Calu3 (cell line): ENCODE data around the gene TENM4. TPM values are rescaled to one million over a fixed set of nuclear protein-coding genes. Genes with fewer than 3 reads are reported as not detected.

ENCODE experiments used
- BruUV-seq: library from RNA; stranded (reverse); fragments of 400-500 nt; replicated peaks from 2 replicates; lab custom pipeline; 2021; lab: Mats Ljungman, UMichigan
- CTCF ChIA-PET: fragments of 300-600 bp; sonication (Branson Sonifier 250); formaldehyde crosslinking; loops from one replicate; lab custom pipeline; 2022; ENCODE audit warnings: antibody characterized with exemption; lab: Charles Lee
- DNase-seq: peaks from one replicate; pipeline ENCODE4 v3.0.0; 2022
- H3K27ac Mint-ChIP-seq: one replicate; pipeline ENCODE4 v1.8.0; 2022; ENCODE audit warnings: mixed read lengths; ENCODE audit not compliant: unreplicated experiment
- H3K27me3 Mint-ChIP-seq: one replicate; pipeline ENCODE4 v1.8.0; 2022; ENCODE audit warnings: mixed read lengths; ENCODE audit not compliant: unreplicated experiment
- H3K36me3 Mint-ChIP-seq: one replicate; pipeline ENCODE4 v1.8.0; 2022; ENCODE audit warnings: mild to moderate bottlenecking, moderate library complexity, mixed read lengths; ENCODE audit not compliant: insufficient read depth, unreplicated experiment
- H3K4me1 Mint-ChIP-seq: one replicate; pipeline ENCODE4 v1.8.0; 2022; ENCODE audit warnings: mild to moderate bottlenecking, low read depth, mixed read lengths; ENCODE audit not compliant: unreplicated experiment
- H3K4me3 Mint-ChIP-seq: one replicate; pipeline ENCODE4 v1.8.0; 2022; ENCODE audit warnings: mild to moderate bottlenecking, low read depth, moderate library complexity, mixed read lengths; ENCODE audit not compliant: unreplicated experiment
- H3K9me3 Mint-ChIP-seq: one replicate; pipeline ENCODE4 v1.8.0; 2022; ENCODE audit warnings: low read depth, mixed read lengths; ENCODE audit not compliant: unreplicated experiment
- CTCF ChIP-seq: fragments of 200-600 bp; IDR thresholded peaks from one replicate; pipeline ENCODE4 v1.8.0; 2022; ENCODE audit warnings: antibody characterized with exemption; ENCODE audit not compliant: unreplicated experiment
- intact Hi-C: fragments of 100-400 bp; cut with micrococcal nuclease; formaldehyde crosslinking; loops from one replicate; pipeline ENCODE4 v1.10.0; 2022; ENCODE audit not compliant: unreplicated experiment
- total RNA-seq: library from RNA; stranded (reverse); gene quantifications from 2 replicates; pipeline ENCODE4 v1.2.3, GENCODE V29; 2022

The TENM4 gene
- total RNA-seq, 1 experiment from 2014 or later: not detected

GRCh38 chr11:79263001-79263400 is 177.8 kb downstream of the TENM4 start:
- no peaks in the 10 kb centered on the region for H3K36me3 Mint-ChIP-seq
- no peak for TF ChIP-seq CTCF
- BruUV-seq: no TSS peak
- no peak overlapping the region for H3K4me3 Mint-ChIP-seq
- H3K27ac Mint-ChIP-seq: no peak overlapping the region
- H3K27me3 Mint-ChIP-seq: no peaks in the 10 kb centered on the region
- no peaks in the 10 kb centered on the region for H3K9me3 Mint-ChIP-seq
- CTCF ChIA-PET: no interaction called here
- intact Hi-C loops: no loop called here
- no peak for DNase-seq
- H3K4me1 Mint-ChIP-seq: no peaks in the 10 kb centered on the region

GRCh38 chr11:79262221-79262620 is 178.6 kb downstream of the TENM4 start:
- H3K9me3 Mint-ChIP-seq: no peaks in the 10 kb centered on the region
- no peaks in the 10 kb centered on the region for H3K36me3 Mint-ChIP-seq
- H3K27me3 Mint-ChIP-seq: no peaks in the 10 kb centered on the region
- no peak for TF ChIP-seq CTCF
- intact Hi-C loops: no loop called here
- CTCF ChIA-PET: no interaction called here
- H3K4me3 Mint-ChIP-seq: no peak overlapping the region
- BruUV-seq: no TSS peak
- H3K4me1 Mint-ChIP-seq: no peaks in the 10 kb centered on the region
- H3K27ac Mint-ChIP-seq: no peak overlapping the region
- DNase-seq: no peak

GRCh38 chr11:79261684-79262083 is 179.1 kb downstream of the TENM4 start:
- H3K4me3 Mint-ChIP-seq: no peak overlapping the region
- no peaks in the 10 kb centered on the region for H3K9me3 Mint-ChIP-seq
- H3K27ac Mint-ChIP-seq: no peak overlapping the region
- H3K27me3 Mint-ChIP-seq: no peaks in the 10 kb centered on the region
- BruUV-seq: no TSS peak
- intact Hi-C loops: no loop called here
- H3K36me3 Mint-ChIP-seq: no peaks in the 10 kb centered on the region
- H3K4me1 Mint-ChIP-seq: no peaks in the 10 kb centered on the region
- CTCF ChIA-PET: no interaction called here
- no peak for DNase-seq
- TF ChIP-seq CTCF: no peak

- no peaks in the 10 kb centered on the region for H3K36me3 Mint-ChIP-seq
- peaks cover 4% of the 10 kb centered on the region for H3K27me3 Mint-ChIP-seq
- intact Hi-C loops: no loop called here
- CTCF ChIA-PET: interaction anchor here (1.6 kb wide), 1 partner anchor 614 kb away, joined by 4 read pairs; no protein-coding TSS in a partner anchor
- no peak for TF ChIP-seq CTCF
- no peak overlapping the region for H3K27ac Mint-ChIP-seq
- no TSS peak for BruUV-seq
- H3K4me3 Mint-ChIP-seq: no peak overlapping the region
- no peaks in the 10 kb centered on the region for H3K4me1 Mint-ChIP-seq
- DNase-seq: no peak
- no peaks in the 10 kb centered on the region for H3K9me3 Mint-ChIP-seq
These were observed 181.0 kb downstream of the TENM4 start for GRCh38 chr11:79259800-79260199.
